Measurements from ENCODE around the gene AHDC1.

AHDC1 gene

GRCh38 chr1:27596261-27596660, 7.7 kb downstream of the AHDC1 start:
- no peak for DNase-seq

GRCh38 chr1:27595597-27595996, 8.3 kb downstream of the AHDC1 start:
- no peak for DNase-seq

- no peak for DNase-seq
Measured at GRCh38 chr1:27594564-27595510, 9.1 kb downstream of the AHDC1 start.

GRCh38 chr1:27593678-27594563, 10.0 kb downstream of the AHDC1 start:
- DNase-seq = no peak

GRCh38 chr1:27592931-27593677, 10.8 kb downstream of the AHDC1 start:
- DNase-seq = no peak

- DNase-seq = no peak
Measured at GRCh38 chr1:27592232-27592930, 11.6 kb downstream of the AHDC1 start.

- DNase-seq = no peak
Measured at GRCh38 chr1:27591622-27592021, 12.3 kb downstream of the AHDC1 start.

- DNase-seq = no peak
Measured at GRCh38 chr1:27590917-27591508, 12.9 kb downstream of the AHDC1 start.

- no peak for DNase-seq
Measured at GRCh38 chr1:27589841-27590426, 14.0 kb downstream of the AHDC1 start.

- DNase-seq = no peak
Measured at GRCh38 chr1:27589441-27589840, 14.5 kb downstream of the AHDC1 start.

GRCh38 chr1:27588256-27589232, 15.4 kb downstream of the AHDC1 start:
- DNase-seq = no peak

- DNase-seq = no peak
Measured at GRCh38 chr1:27585684-27586083, 18.3 kb downstream of the AHDC1 start.

- DNase-seq = no peak
Measured at GRCh38 chr1:27584453-27584852, 19.5 kb downstream of the AHDC1 start.

GRCh38 chr1:27583479-27583878, 20.5 kb downstream of the AHDC1 start:
- DNase-seq = no peak

GRCh38 chr1:27581823-27582243, 22.1 kb downstream of the AHDC1 start:
- no peak for DNase-seq

GRCh38 chr1:27577504-27578188, 26.3 kb downstream of the AHDC1 start:
- DNase-seq = no peak

GRCh38 chr1:27576806-27577227, 27.1 kb downstream of the AHDC1 start:
- no peak for DNase-seq

- no peak for DNase-seq
Measured at GRCh38 chr1:27575840-27576331, 28.1 kb downstream of the AHDC1 start.
